Measurements from ENCODE around the gene TMEM184C.
A peak's percentile ranks its signal among the peaks of the same experiment; 100 is the strongest.

Gene TMEM184C

GRCh38 chr4:147599769-147600168 is 17.4 kb upstream of the TMEM184C start:
- ATAC-seq: no peak

GRCh38 chr4:147605499-147605898 is 11.7 kb upstream of the TMEM184C start:
- no peak for ATAC-seq

- ATAC-seq: no peak
Observed at GRCh38 chr4:147607471-147607870, 9.7 kb upstream of the TMEM184C start.

GRCh38 chr4:147610686-147611085 is 6.5 kb upstream of the TMEM184C start:
- no peak for ATAC-seq

GRCh38 chr4:147616849-147617172 is 386 bp upstream of the TMEM184C start:
- ATAC-seq: no peak

GRCh38 chr4:147617841-147618691 is 869 bp downstream of the TMEM184C start:
- ATAC-seq: no peak

- ATAC-seq: no peak
Observed at GRCh38 chr4:147620315-147620714, 3.1 kb downstream of the TMEM184C start.

- no peak for ATAC-seq
Observed at GRCh38 chr4:147625733-147626132, 8.5 kb downstream of the TMEM184C start.

- ATAC-seq: no peak
Observed at GRCh38 chr4:147626903-147627302, 9.7 kb downstream of the TMEM184C start.

- ATAC-seq: no peak
Observed at GRCh38 chr4:147628415-147628814, 11.2 kb downstream of the TMEM184C start.

GRCh38 chr4:147629783-147630730 is 12.9 kb downstream of the TMEM184C start:
- ATAC-seq: no peak

- ATAC-seq: no peak
Observed at GRCh38 chr4:147633113-147633512, 15.9 kb downstream of the TMEM184C start.

- no peak for ATAC-seq
Observed at GRCh38 chr4:147633643-147634042, 16.4 kb downstream of the TMEM184C start.

GRCh38 chr4:147635348-147635747 is 18.2 kb downstream of the TMEM184C start:
- peak; percentile 55 to 67 for ATAC-seq

- no peak for ATAC-seq
Observed at GRCh38 chr4:147638365-147638764, 21.2 kb downstream of the TMEM184C start.

- peak in 1 of 2 donors; percentile 51 for ATAC-seq
Observed at GRCh38 chr4:147638942-147639341, 21.7 kb downstream of the TMEM184C start.

- no peak for ATAC-seq
Observed at GRCh38 chr4:147639388-147639787, 22.2 kb downstream of the TMEM184C start.

GRCh38 chr4:147640331-147640730 is 23.1 kb downstream of the TMEM184C start:
- ATAC-seq: no peak

GRCh38 chr4:147643616-147644015 is 26.4 kb downstream of the TMEM184C start:
- no peak for ATAC-seq

GRCh38 chr4:147644471-147644870 is 27.3 kb downstream of the TMEM184C start:
- no peak for ATAC-seq

GRCh38 chr4:147645099-147645498 is 27.9 kb downstream of the TMEM184C start:
- ATAC-seq: no peak

GRCh38 chr4:147648656-147649055 is 31.5 kb downstream of the TMEM184C start:
- no peak for ATAC-seq

GRCh38 chr4:147651563-147651962 is 34.4 kb downstream of the TMEM184C start:
- peak; percentile 17 to 25 for ATAC-seq

- ATAC-seq: no peak
Observed at GRCh38 chr4:147655639-147656038, 38.4 kb downstream of the TMEM184C start.

Measured in activated CD4-positive, CD25-positive, alpha-beta regulatory T cell treated with anti-CD3 and anti-CD28 coated beads, Interleukin-2, amount 50 U/mL, for 24 hours (primary cell).